Measurements from ENCODE around the gene NOSIP. TPM values are rescaled to one million over a fixed set of nuclear protein-coding genes. Genes with fewer than 3 reads are reported as not detected.

The NOSIP gene
- polyA plus RNA-seq, 1 of the 3 experiments (the other 2 are of a cell fraction), result 128 TPM

DNA sequence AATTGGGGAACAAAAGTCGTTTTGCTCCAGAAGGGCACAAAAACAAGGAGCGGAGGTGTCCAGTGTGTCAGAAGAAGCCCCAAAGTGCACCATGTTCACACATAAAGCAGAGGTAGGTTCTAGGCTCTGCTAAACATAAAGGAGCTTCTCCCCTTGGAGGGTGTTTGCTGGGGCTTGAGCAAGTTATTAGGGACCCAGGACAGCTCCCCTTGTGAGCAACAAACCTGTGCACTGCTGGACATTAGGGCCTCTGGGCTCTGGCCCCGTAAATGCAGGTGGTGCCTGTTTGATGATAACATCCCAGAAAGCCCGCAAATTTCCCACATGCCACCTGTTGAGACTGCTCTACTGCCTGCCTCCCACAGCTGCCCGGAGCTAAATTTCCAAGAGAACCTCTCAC lies 41.7 kb downstream of the NOSIP start:
- H3K9ac ChIP-seq, result no peak overlapping the region
- H2AFZ ChIP-seq (ENCODE audit: low read depth), result no peak overlapping the region
- no peaks in the 10 kb centered on the region for H3K79me2 ChIP-seq (ENCODE audit: insufficient read depth)
- H3K4me1 ChIP-seq (ENCODE audit: control insufficient read depth in 1 of 2, insufficient read depth in 2 of 2, low read depth in 1 of 2, low read length in 1 of 2), result no peaks in the 10 kb centered on the region; a peak in 1 of 4 replicates
- H3K27me3 ChIP-seq (ENCODE audit: insufficient read depth), result no peaks in the 10 kb centered on the region
- DNase-seq, result no peak
- H3K27ac ChIP-seq (ENCODE audit: low read depth in 2 of 2, low read length in 1 of 2), result no peak overlapping the region
- H3K4me3 ChIP-seq (ENCODE audit: low read depth in 2 of 2, low read length in 1 of 2), result no peak overlapping the region
- 70% methylated on average over 4 of the region's 5 CpGs for WGBS (ENCODE audit: low lambda C conversion rate)
- H3K9me2 ChIP-seq, result no peaks in the 10 kb centered on the region
- no peaks in the 10 kb centered on the region for H3K9me3 ChIP-seq
- H4K20me1 ChIP-seq (ENCODE audit: insufficient read depth), result no peaks in the 10 kb centered on the region
- peaks cover 7% of the 10 kb centered on the region for H3F3A ChIP-seq (replicated peaks; ENCODE audit: insufficient read depth)
- H3K36me3 ChIP-seq (replicated peaks in 1 of 2; ENCODE audit: control insufficient read depth in 1 of 2, insufficient read depth in 2 of 2, low read length in 1 of 2), result no peaks in the 10 kb centered on the region
- no peak overlapping the region for H3K4me2 ChIP-seq
- CTCF ChIA-PET, result interaction anchor here (1.0 to 6.3 kb wide), 3 partner anchors 9 to 35 kb away, joined by 3 to 55 read pairs (median 3); no protein-coding TSS in a partner anchor
- POLR2A ChIA-PET, result no interaction called here
- TF ChIP-seq USF2 (IDR thresholded peaks at IDR 0.05; ENCODE audit: borderline replicate concordance, low read depth, low read length), result no peak
- TF ChIP-seq ELF1 (IDR thresholded peaks at IDR 0.05), result no peak
- TF ChIP-seq, protein P1, sequence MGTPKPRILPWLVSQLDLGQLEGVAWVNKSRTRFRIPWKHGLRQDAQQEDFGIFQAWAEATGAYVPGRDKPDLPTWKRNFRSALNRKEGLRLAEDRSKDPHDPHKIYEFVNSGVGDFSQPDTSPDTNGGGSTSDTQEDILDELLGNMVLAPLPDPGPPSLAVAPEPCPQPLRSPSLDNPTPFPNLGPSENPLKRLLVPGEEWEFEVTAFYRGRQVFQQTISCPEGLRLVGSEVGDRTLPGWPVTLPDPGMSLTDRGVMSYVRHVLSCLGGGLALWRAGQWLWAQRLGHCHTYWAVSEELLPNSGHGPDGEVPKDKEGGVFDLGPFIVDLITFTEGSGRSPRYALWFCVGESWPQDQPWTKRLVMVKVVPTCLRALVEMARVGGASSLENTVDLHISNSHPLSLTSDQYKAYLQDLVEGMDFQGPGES (IDR thresholded peaks at IDR 0.05; ENCODE audit: low read depth, low read length), result no peak
- no peak for TF ChIP-seq FOSL2 (IDR thresholded peaks at IDR 0.05; ENCODE audit: borderline replicate concordance, low read depth)
- no peak for TF ChIP-seq MEF2A (IDR thresholded peaks at IDR 0.05; ENCODE audit: borderline replicate concordance, low read depth)
- TF ChIP-seq EZH2phosphoT487 (IDR thresholded peaks at IDR 0.05; ENCODE audit: borderline replicate concordance, low read depth), result no peak
- no peak for TF ChIP-seq PBX3 (IDR thresholded peaks at IDR 0.05)
- TF ChIP-seq RFX5 (IDR thresholded peaks at IDR 0.05; ENCODE audit: low read length), result no peak
- no peak for TF ChIP-seq JUND (IDR thresholded peaks at IDR 0.05)
- TF ChIP-seq CTCF (IDR thresholded peaks at IDR 0.05), result no peak
- no peak for TF ChIP-seq ZBTB33 (IDR thresholded peaks at IDR 0.05; ENCODE audit: borderline replicate concordance, low read depth)
- no peak for TF ChIP-seq POLR2AphosphoS5 (IDR thresholded peaks at IDR 0.05; ENCODE audit: low read depth, low read length)
- TF ChIP-seq MAX (IDR thresholded peaks at IDR 0.05; ENCODE audit: low read depth), result no peak
- TF ChIP-seq TEAD4 (IDR thresholded peaks at IDR 0.05; ENCODE audit: borderline replicate concordance, insufficient read depth), result no peak
- no peak for TF ChIP-seq CHD2 (IDR thresholded peaks at IDR 0.05; ENCODE audit: low read length, partially characterized antibody)
- no peak for TF ChIP-seq USF1 (IDR thresholded peaks at IDR 0.05; ENCODE audit: borderline replicate concordance, low read depth)
- no peak for TF ChIP-seq NRF1 (IDR thresholded peaks at IDR 0.05; ENCODE audit: low read depth, low read length)
- TF ChIP-seq YY1 (IDR thresholded peaks at IDR 0.05; ENCODE audit: low read depth), result no peak
- no peak for TF ChIP-seq REST (IDR thresholded peaks at IDR 0.05; ENCODE audit: low read depth, low read length)
